Nephron (organoid): ENCODE data around the gene ZNF488.

Experiments
- H3K27ac Mint-ChIP-seq, 3 experiments: 2 replicates each; pipeline ENCODE4 v1.8.0; 2020; ENCODE audit warnings: mixed read lengths in 3 of 3, mild to moderate bottlenecking in 2 of 3, moderate library complexity in 1 of 3
- H3K27me3 Mint-ChIP-seq: 2 replicates; pipeline ENCODE4 v1.8.0; 2021; ENCODE audit warnings: low read depth, mild to moderate bottlenecking, moderate library complexity, mixed read lengths
- H3K36me3 Mint-ChIP-seq: 2 replicates; pipeline ENCODE4 v1.8.0; 2020; ENCODE audit warnings: low read depth, mixed read lengths
- H3K4me1 Mint-ChIP-seq: 2 replicates; pipeline ENCODE4 v1.8.0; 2020; ENCODE audit warnings: mixed read lengths
- H3K4me3 Mint-ChIP-seq, 3 experiments: 2 replicates each; pipeline ENCODE4 v1.8.0; 2020; ENCODE audit warnings: mild to moderate bottlenecking in 3 of 3, mixed read lengths in 3 of 3, moderate library complexity in 2 of 3
- H3K9me3 Mint-ChIP-seq: 2 replicates; pipeline ENCODE4 v1.8.0; 2020; ENCODE audit warnings: mixed read lengths
- CTCF ChIP-seq, 3 experiments: fragments of 200-600 bp; sonication (generic); IDR thresholded peaks; one replicate each; pipeline ENCODE4 v1.5.0; 2021; ENCODE audit warnings: antibody characterized with exemption in 3 of 3; ENCODE audit not compliant: unreplicated experiment in 3 of 3

ZNF488 gene

GRCh38 chr10:47329855-47330254 lies 54.2 kb downstream of the ZNF488 start:
- Mint-ChIP-seq H3K27me3 (peaks cover 18% of the 10 kb centered on the region), H3K9me3 (no peaks in the 10 kb centered on the region), H3K4me3 (no peak overlapping the region), H3K36me3 (no peaks in the 10 kb centered on the region), H3K4me1 (no peaks in the 10 kb centered on the region), H3K27ac (no peak overlapping the region)
- TF ChIP-seq CTCF (IDR thresholded peaks at IDR 0.05; ENCODE audit: unreplicated experiment in 3 of 3), result no peak

DNA sequence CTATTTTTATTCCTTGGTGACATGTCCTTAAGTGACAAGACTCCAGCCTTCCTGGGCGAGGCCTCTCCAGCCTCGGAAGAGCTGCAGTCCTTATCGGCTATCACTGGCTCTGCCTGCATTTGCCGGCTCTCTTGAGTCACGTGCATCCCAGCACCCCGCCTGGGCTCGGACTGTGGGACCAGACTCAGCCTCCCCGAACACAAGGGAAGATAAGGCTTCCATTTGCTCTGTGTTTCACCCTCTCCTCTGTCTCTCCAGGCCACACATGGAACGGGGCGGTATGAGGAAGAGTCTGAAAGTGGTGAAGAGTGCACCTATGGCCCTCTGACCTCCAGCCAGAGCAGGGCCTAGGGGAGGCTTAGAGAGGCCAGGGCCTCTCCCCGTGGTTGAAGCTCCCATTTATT lies 57.2 kb downstream of the ZNF488 start:
- Mint-ChIP-seq H3K36me3 (no peaks in the 10 kb centered on the region), H3K4me1 (no peaks in the 10 kb centered on the region), H3K4me3 (no peak overlapping the region), H3K27ac (no peak overlapping the region), H3K9me3 (no peaks in the 10 kb centered on the region), H3K27me3 (peaks cover 17% of the 10 kb centered on the region)
- no peak for TF ChIP-seq CTCF (IDR thresholded peaks at IDR 0.05; ENCODE audit: unreplicated experiment in 3 of 3)

DNA sequence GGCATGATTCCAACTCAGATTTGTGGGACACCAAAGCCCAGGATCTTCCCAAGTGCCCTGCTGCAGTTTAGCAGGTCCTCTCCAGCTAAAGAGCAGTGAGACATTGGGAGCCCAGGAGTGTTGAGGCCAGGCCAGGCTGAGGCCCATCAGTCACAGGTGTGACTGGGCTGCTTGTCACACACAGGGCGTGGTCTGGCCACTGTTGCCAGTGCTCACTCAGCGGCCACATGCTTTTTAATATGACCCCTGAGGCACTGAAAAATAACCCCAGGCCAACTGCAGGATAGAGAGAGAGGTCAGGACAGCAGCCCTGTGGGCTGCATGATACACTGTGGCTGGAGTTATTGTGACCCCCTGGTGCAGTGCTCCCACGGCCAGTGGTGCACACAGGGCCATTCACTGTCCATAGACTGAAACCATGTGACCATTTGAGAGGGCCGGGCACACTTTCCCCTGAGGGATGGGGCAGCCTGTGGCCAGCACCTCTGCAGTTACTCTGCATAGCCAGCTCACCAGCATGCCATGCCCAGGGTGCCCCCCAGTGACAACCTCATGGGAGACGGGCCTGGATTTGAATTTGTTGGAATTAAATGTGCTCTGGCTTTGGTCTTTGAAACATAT lies 57.7 kb downstream of the ZNF488 start:
- H3K36me3 Mint-ChIP-seq, result no peaks in the 10 kb centered on the region
- no peaks in the 10 kb centered on the region for H3K9me3 Mint-ChIP-seq
- H3K4me3 Mint-ChIP-seq, result no peak overlapping the region
- H3K4me1 Mint-ChIP-seq, result no peaks in the 10 kb centered on the region
- H3K27ac Mint-ChIP-seq, result no peak overlapping the region
- H3K27me3 Mint-ChIP-seq, result peaks cover 17% of the 10 kb centered on the region
- TF ChIP-seq CTCF (IDR thresholded peaks at IDR 0.05; ENCODE audit: unreplicated experiment in 3 of 3), result no peak

DNA sequence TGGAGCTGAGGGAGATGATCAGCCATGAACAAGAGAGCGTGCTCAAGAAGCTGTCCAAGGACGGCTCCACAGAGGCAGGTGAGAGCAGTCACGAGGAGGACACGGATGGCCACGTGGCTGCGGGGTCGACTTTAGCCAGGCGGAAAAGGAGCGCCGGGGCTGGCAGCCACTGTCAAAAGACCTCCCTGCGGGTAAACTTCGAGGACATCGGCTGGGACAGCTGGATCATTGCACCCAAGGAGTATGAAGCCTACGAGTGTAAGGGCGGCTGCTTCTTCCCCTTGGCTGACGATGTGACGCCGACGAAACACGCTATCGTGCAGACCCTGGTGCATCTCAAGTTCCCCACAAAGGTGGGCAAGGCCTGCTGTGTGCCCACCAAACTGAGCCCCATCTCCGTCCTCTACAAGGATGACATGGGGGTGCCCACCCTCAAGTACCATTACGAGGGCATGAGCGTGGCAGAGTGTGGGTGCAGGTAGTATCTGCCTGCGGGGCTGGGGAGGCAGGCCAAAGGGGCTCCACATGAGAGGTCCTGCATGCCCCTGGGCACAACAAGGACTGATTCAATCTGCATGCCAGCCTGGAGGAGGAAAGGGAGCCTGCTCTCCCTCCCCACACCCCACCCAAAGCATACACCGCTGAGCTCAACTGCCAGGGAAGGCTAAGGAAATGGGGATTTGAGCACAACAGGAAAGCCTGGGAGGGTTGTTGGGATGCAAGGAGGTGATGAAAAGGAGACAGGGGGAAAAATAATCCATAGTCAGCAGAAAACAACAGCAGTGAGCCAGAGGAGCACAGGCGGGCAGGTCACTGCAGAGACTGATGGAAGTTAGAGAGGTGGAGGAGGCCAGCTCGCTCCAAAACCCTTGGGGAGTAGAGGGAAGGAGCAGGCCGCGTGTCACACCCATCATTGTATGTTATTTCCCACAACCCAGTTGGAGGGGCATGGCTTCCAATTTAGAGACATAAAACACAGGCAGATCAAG lies 58.5 kb downstream of the ZNF488 start:
- H3K27me3 Mint-ChIP-seq, result peaks cover 21% of the 10 kb centered on the region
- no peak overlapping the region for H3K4me3 Mint-ChIP-seq
- no peak overlapping the region for H3K27ac Mint-ChIP-seq
- H3K36me3 Mint-ChIP-seq, result no peaks in the 10 kb centered on the region
- no peaks in the 10 kb centered on the region for H3K4me1 Mint-ChIP-seq
- no peaks in the 10 kb centered on the region for H3K9me3 Mint-ChIP-seq
- TF ChIP-seq CTCF (IDR thresholded peaks at IDR 0.05; ENCODE audit: unreplicated experiment in 3 of 3), result no peak

DNA sequence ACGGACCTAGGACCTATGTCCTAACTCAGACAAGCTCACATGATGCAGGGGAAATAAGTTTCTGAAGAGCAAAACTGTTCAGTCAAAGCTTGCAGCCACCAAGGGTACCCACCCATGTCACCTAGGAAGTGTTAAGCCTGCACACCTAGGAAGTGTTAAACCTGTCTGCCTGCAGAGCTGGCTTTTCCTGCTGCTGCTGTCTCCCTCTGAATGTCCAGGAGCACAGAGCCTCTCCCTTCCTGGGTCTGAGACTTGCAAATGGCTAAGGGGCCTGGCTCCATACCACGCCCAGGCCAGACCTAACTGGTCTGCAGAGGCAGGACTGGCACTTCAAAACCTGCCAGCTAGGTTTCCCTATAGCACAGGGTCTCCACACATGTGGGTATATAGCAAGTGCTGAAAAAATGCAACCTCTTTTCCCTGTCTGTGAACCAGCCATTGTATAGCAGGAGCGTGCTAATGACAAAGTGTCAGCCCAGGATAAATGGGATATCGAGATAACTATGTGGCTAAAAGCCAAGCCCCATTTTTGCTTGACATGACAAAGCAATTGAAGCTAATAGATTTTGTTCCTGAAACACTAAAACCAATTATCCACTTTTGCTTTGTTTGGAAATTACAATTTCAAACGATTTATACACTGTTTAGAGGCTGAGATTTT lies 60.3 kb downstream of the ZNF488 start:
- Mint-ChIP-seq H3K4me3 (no peak overlapping the region), H3K36me3 (no peaks in the 10 kb centered on the region), H3K4me1 (no peaks in the 10 kb centered on the region), H3K9me3 (no peaks in the 10 kb centered on the region), H3K27me3 (peaks cover 21% of the 10 kb centered on the region), H3K27ac (no peak overlapping the region)
- no peak for TF ChIP-seq CTCF (IDR thresholded peaks at IDR 0.05; ENCODE audit: unreplicated experiment in 3 of 3)
